ENCODE measurements around the gene IRF4. TPM values are rescaled to one million over a fixed set of nuclear protein-coding genes. Genes with fewer than 3 reads are reported as not detected.

IRF4 gene
- total and polyA plus RNA-seq, 2 donors (not counting 1 experiment from before 2014, with no cell fraction given): 75.7 to 142 TPM

DNA sequence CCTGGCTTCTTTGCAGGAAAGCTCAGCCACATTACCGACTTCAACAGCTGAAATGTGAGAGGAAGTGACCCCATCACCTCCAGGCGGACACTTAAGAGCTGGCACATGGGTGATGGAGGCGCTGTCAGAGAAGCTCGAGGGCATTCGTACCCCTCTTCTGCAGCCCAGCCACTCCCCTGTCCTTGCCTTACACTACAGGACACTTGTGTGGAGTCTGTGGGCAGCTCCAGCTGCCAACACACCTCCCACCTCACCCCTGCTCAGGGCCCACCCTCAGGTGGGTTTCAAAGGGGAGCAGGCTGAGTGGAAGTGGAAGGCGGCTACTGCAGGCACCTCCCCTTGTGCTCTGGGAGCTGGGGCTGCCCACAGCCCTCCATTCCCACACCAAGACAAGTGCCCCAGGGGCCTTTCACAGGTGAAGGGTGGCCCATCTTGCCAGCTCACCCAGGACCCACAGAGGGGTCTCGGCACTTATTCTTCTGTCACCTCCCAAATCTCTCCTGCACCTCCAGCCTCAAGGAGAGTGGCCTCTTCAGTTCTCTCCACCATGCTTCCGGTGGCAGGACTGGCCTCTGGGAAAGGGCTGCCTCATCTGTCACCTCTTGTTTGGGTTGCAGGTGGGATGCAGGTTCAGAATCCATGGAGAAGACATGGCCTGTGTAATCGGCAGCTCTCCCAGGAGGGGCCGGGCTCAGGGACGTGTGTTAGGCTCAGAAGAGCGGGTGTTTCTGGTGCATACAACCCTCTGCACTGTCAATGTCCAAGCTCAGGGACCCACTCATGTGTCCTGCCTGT lies 49.8 kb downstream of the IRF4 start:
- no peak overlapping the region for H3K27ac ChIP-seq (ENCODE audit: low read length in 2 of 2)
- WGBS (ENCODE audit: insufficient coverage): 89% methylated on average over 8 of the region's 12 CpGs
- ChIA-PET CTCF (no interaction called here), POLR2A (no interaction called here)
- H4K20me1 ChIP-seq (ENCODE audit: control insufficient read depth, insufficient read depth, low read length, poor library complexity, severe bottlenecking): no peaks in the 10 kb centered on the region
- H3K9ac ChIP-seq (ENCODE audit: low read length): no peak overlapping the region
- H3K36me3 ChIP-seq (replicated peaks in 1 of 2; ENCODE audit: control extremely low read depth in 1 of 2, control insufficient read depth in 1 of 2, extremely low read depth in 1 of 2, insufficient read depth in 2 of 2, low read length in 1 of 2): no peaks in the 10 kb centered on the region
- TF ChIP-seq EZH2 (IDR thresholded peaks at IDR 0.05; ENCODE audit: borderline replicate concordance, insufficient read depth, low read depth, low read length, poor library complexity, severe bottlenecking): no peak
- TF ChIP-seq, protein P1, sequence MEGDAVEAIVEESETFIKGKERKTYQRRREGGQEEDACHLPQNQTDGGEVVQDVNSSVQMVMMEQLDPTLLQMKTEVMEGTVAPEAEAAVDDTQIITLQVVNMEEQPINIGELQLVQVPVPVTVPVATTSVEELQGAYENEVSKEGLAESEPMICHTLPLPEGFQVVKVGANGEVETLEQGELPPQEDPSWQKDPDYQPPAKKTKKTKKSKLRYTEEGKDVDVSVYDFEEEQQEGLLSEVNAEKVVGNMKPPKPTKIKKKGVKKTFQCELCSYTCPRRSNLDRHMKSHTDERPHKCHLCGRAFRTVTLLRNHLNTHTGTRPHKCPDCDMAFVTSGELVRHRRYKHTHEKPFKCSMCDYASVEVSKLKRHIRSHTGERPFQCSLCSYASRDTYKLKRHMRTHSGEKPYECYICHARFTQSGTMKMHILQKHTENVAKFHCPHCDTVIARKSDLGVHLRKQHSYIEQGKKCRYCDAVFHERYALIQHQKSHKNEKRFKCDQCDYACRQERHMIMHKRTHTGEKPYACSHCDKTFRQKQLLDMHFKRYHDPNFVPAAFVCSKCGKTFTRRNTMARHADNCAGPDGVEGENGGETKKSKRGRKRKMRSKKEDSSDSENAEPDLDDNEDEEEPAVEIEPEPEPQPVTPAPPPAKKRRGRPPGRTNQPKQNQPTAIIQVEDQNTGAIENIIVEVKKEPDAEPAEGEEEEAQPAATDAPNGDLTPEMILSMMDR (IDR thresholded peaks at IDR 0.05): no peak
- H3K4me1 ChIP-seq (ENCODE audit: control insufficient read depth in 2 of 2, insufficient read depth in 2 of 2, low read length in 2 of 2): peaks cover 0 to under 1% of the 10 kb centered on the region in 2 donors
- no peak overlapping the region for H3K4me3 ChIP-seq (ENCODE audit: control extremely low read depth in 1 of 5, extremely low read depth in 1 of 5, insufficient read depth in 1 of 5, low read depth in 2 of 5, low read length in 4 of 5)
- H3K4me1 Mint-ChIP-seq: peaks cover 3% of the 10 kb centered on the region
- H3K4me3 Mint-ChIP-seq: no peak overlapping the region
- no peaks in the 10 kb centered on the region for H3K9me3 ChIP-seq (ENCODE audit: control extremely low read depth in 1 of 3, control insufficient read depth in 2 of 3, insufficient read depth in 1 of 3, low read length in 2 of 3)
- ATAC-seq (ENCODE audit: low read depth) (no peak), DNase-seq (no peak)
- H2AFZ ChIP-seq (ENCODE audit: insufficient read depth, low read depth, low read length, poor library complexity, severe bottlenecking): no peak overlapping the region
- intact Hi-C loops (cut with micrococcal nuclease): no loop called here
- H3K9me3 Mint-ChIP-seq (ENCODE audit: insufficient read depth): no peaks in the 10 kb centered on the region
- H3K79me2 ChIP-seq (ENCODE audit: control insufficient read depth, insufficient read depth, low read length): no peaks in the 10 kb centered on the region
- H3K27me3 ChIP-seq (replicated peaks in 1 of 4; ENCODE audit: control extremely low read depth in 1 of 4, control insufficient read depth in 3 of 4, insufficient read depth in 4 of 4, low read length in 3 of 4): no peaks in the 10 kb centered on the region
- no peaks in the 10 kb centered on the region for H3K27me3 Mint-ChIP-seq
- H3K27ac Mint-ChIP-seq: peak overlapping the region; percentile 20
- H3K4me2 ChIP-seq (replicated peaks; ENCODE audit: low read depth, low read length, poor library complexity, severe bottlenecking): no peak overlapping the region

DNA sequence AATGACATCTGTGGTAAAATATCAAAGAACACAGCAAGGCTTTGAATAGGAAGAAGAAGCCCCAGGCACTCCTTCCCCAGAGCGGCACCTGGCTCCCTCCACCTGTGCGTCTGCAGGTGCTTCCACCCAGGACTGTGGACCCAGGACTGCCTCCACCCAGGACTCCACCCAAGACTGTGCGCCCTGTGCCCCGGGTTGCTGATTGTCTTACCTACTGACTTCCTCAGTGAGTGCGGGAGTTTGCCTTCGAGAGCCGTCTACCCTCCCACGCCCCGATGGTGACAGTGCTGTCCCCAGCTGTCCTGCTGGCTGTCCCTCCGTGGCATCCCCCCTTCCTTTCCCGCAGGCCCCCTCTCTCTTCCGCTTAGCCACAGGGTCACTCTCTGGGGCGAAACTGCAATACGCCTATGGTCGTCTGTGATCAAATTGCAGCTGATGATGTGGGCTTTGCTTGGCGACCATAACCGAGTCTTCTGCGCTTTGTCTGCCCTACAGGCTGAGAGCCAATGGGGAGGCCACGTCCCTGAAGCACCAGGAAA lies 52.1 kb downstream of the IRF4 start:
- H3K79me2 ChIP-seq (ENCODE audit: control insufficient read depth, insufficient read depth, low read length): no peaks in the 10 kb centered on the region
- no peaks in the 10 kb centered on the region for H3K9me3 ChIP-seq (ENCODE audit: control extremely low read depth in 1 of 3, control insufficient read depth in 2 of 3, insufficient read depth in 1 of 3, low read length in 2 of 3)
- no peak overlapping the region for H3K9ac ChIP-seq (ENCODE audit: low read length)
- H2AFZ ChIP-seq (ENCODE audit: insufficient read depth, low read depth, low read length, poor library complexity, severe bottlenecking): no peak overlapping the region
- no peaks in the 10 kb centered on the region for H3K36me3 ChIP-seq (replicated peaks in 1 of 2; ENCODE audit: control extremely low read depth in 1 of 2, control insufficient read depth in 1 of 2, extremely low read depth in 1 of 2, insufficient read depth in 2 of 2, low read length in 1 of 2)
- Mint-ChIP-seq H3K4me1 (peaks cover 14% of the 10 kb centered on the region), H3K27ac (no peak overlapping the region), H3K27me3 (no peaks in the 10 kb centered on the region), H3K4me3 (no peak overlapping the region), H3K9me3 (ENCODE audit: insufficient read depth) (no peaks in the 10 kb centered on the region)
- no peaks in the 10 kb centered on the region for H4K20me1 ChIP-seq (ENCODE audit: control insufficient read depth, insufficient read depth, low read length, poor library complexity, severe bottlenecking)
- no peak overlapping the region for H3K27ac ChIP-seq (ENCODE audit: low read length in 2 of 2)
- no peak overlapping the region for H3K4me2 ChIP-seq (replicated peaks; ENCODE audit: low read depth, low read length, poor library complexity, severe bottlenecking)
- intact Hi-C loops (cut with micrococcal nuclease): no loop called here
- 93% methylated on average over 18 of the region's 19 CpGs for WGBS (ENCODE audit: insufficient coverage)
- ATAC-seq (ENCODE audit: low read depth): no peak
- H3K4me1 ChIP-seq (ENCODE audit: control insufficient read depth in 2 of 2, insufficient read depth in 2 of 2, low read length in 2 of 2): peaks cover 0 to 15% of the 10 kb centered on the region in 2 donors
- no peaks in the 10 kb centered on the region for H3K27me3 ChIP-seq (replicated peaks in 1 of 4; ENCODE audit: control extremely low read depth in 1 of 4, control insufficient read depth in 3 of 4, insufficient read depth in 4 of 4, low read length in 3 of 4)
- ChIA-PET CTCF (interaction anchor here (1.0 kb wide), 1 partner anchor 21 kb away, joined by 3 read pairs; no protein-coding TSS in a partner anchor), POLR2A (no interaction called here)
- no peak for TF ChIP-seq EZH2 (IDR thresholded peaks at IDR 0.05; ENCODE audit: borderline replicate concordance, insufficient read depth, low read depth, low read length, poor library complexity, severe bottlenecking)
- TF ChIP-seq, protein P1 (IDR thresholded peaks at IDR 0.05): no peak
- H3K4me3 ChIP-seq (ENCODE audit: control extremely low read depth in 1 of 5, extremely low read depth in 1 of 5, insufficient read depth in 1 of 5, low read depth in 2 of 5, low read length in 4 of 5): no peak overlapping the region
- DNase-seq: no peak

All from B cell (primary cell).